Measurements from ENCODE around the gene RALY. TPM values are rescaled to one million over a fixed set of nuclear protein-coding genes. Genes with fewer than 3 reads are reported as not detected.
"Not testable (repeated sequence)": the region's sequence is repeated elsewhere in the genome, so short reads cannot be mapped to it uniquely, and the experiment has no call there.

RALY gene
- total and polyA plus RNA-seq, 5 donors from 2014 or later = 160 to 216 (median 191) TPM

GRCh38 chr20:34124469-34125249 is 130.9 kb downstream of the RALY start:
- ATAC-seq (ENCODE audit: low read depth in 2 of 2) (no peak), DNase-seq (no peak)
- Histone ChIP-seq H3K27me3 (ENCODE audit: control insufficient read depth, insufficient read depth, low read length) (no peaks in the 10 kb centered on the region), H3K36me3 (ENCODE audit: control insufficient read depth, insufficient read depth, low read length) (no peaks in the 10 kb centered on the region), H3K27ac (ENCODE audit: insufficient read depth, low read length, poor library complexity, severe bottlenecking) (no peak overlapping the region), H3K4me1 (ENCODE audit: control insufficient read depth, insufficient read depth, low read length, poor library complexity, severe bottlenecking) (peaks cover 4% of the 10 kb centered on the region), H3K4me3 (ENCODE audit: low read depth, low read length) (no peak overlapping the region), H3K9me3 (ENCODE audit: control insufficient read depth in 2 of 2, low read length in 2 of 2) (no peaks in the 10 kb centered on the region)
- Mint-ChIP-seq H3K9me3 (peaks cover 0 to 1% (median 0%) of the 10 kb centered on the region in 7 donors), H3K4me1 (peaks cover 0 to 6% (median 2%) of the 10 kb centered on the region in 4 donors), H3K4me3 (no peak overlapping the region), H3K27me3 (peaks cover 39% of the 10 kb centered on the region), H3K36me3 (no peaks in the 10 kb centered on the region), H3K27ac (no peak overlapping the region)

GRCh38 chr20:34127792-34128191 is 134.1 kb downstream of the RALY start:
- no peak for DNase-seq
- no peak overlapping the region for H3K27ac Mint-ChIP-seq
- no peaks in the 10 kb centered on the region for H3K36me3 Mint-ChIP-seq
- no peak overlapping the region for H3K4me3 Mint-ChIP-seq
- H3K27me3 ChIP-seq (ENCODE audit: control insufficient read depth, insufficient read depth, low read length) = no peaks in the 10 kb centered on the region
- H3K36me3 ChIP-seq (ENCODE audit: control insufficient read depth, insufficient read depth, low read length) = no peaks in the 10 kb centered on the region
- no peak overlapping the region for H3K27ac ChIP-seq (ENCODE audit: insufficient read depth, low read length, poor library complexity, severe bottlenecking)
- H3K9me3 Mint-ChIP-seq = peaks cover 0 to 1% (median 0%) of the 10 kb centered on the region in 7 donors
- H3K4me3 ChIP-seq (ENCODE audit: low read depth, low read length) = no peak overlapping the region
- no peaks in the 10 kb centered on the region for H3K9me3 ChIP-seq (ENCODE audit: control insufficient read depth in 2 of 2, low read length in 2 of 2)
- peaks cover 0 to 8% (median 2%) of the 10 kb centered on the region in 4 donors for H3K4me1 Mint-ChIP-seq
- peaks cover 5% of the 10 kb centered on the region for H3K4me1 ChIP-seq (ENCODE audit: control insufficient read depth, insufficient read depth, low read length, poor library complexity, severe bottlenecking)
- ATAC-seq (ENCODE audit: low read depth in 2 of 2) = no peak
- H3K27me3 Mint-ChIP-seq = peaks cover 42% of the 10 kb centered on the region

- Histone ChIP-seq H3K4me1 (ENCODE audit: control insufficient read depth, insufficient read depth, low read length, poor library complexity, severe bottlenecking) (peaks cover 5% of the 10 kb centered on the region), H3K27me3 (ENCODE audit: control insufficient read depth, insufficient read depth, low read length) (no peaks in the 10 kb centered on the region), H3K4me3 (ENCODE audit: low read depth, low read length) (no peak overlapping the region), H3K36me3 (ENCODE audit: control insufficient read depth, insufficient read depth, low read length) (no peaks in the 10 kb centered on the region), H3K27ac (ENCODE audit: insufficient read depth, low read length, poor library complexity, severe bottlenecking) (no peak overlapping the region), H3K9me3 (ENCODE audit: control insufficient read depth in 2 of 2, low read length in 2 of 2) (no peaks in the 10 kb centered on the region)
- Mint-ChIP-seq H3K4me1 (peaks cover 0 to 8% (median 2%) of the 10 kb centered on the region in 4 donors), H3K4me3 (peak overlapping the region in 2 of 4 donors; percentile 56 to 70), H3K27me3 (peaks cover 45% of the 10 kb centered on the region), H3K27ac (no peak overlapping the region), H3K36me3 (no peaks in the 10 kb centered on the region), H3K9me3 (no peaks in the 10 kb centered on the region)
- ATAC-seq (ENCODE audit: low read depth in 2 of 2) (peak; percentile 83 to 84), DNase-seq (peak; percentile 50 to 77 (median 72))
Measured at GRCh38 chr20:34129518-34130162, 135.9 kb downstream of the RALY start.

GRCh38 chr20:34131491-34131890 is 137.8 kb downstream of the RALY start:
- no peak for DNase-seq
- H3K36me3 Mint-ChIP-seq = no peaks in the 10 kb centered on the region
- H3K4me1 Mint-ChIP-seq = peaks cover 0 to 6% (median 2%) of the 10 kb centered on the region in 4 donors
- H3K27ac Mint-ChIP-seq = no peak overlapping the region
- no peaks in the 10 kb centered on the region for H3K9me3 Mint-ChIP-seq
- Histone ChIP-seq H3K9me3 (ENCODE audit: control insufficient read depth in 2 of 2, low read length in 2 of 2) (no peaks in the 10 kb centered on the region), H3K27me3 (ENCODE audit: control insufficient read depth, insufficient read depth, low read length) (no peaks in the 10 kb centered on the region), H3K27ac (ENCODE audit: insufficient read depth, low read length, poor library complexity, severe bottlenecking) (no peak overlapping the region), H3K4me1 (ENCODE audit: control insufficient read depth, insufficient read depth, low read length, poor library complexity, severe bottlenecking) (peaks cover 5% of the 10 kb centered on the region), H3K36me3 (ENCODE audit: control insufficient read depth, insufficient read depth, low read length) (no peaks in the 10 kb centered on the region), H3K4me3 (ENCODE audit: low read depth, low read length) (no peak overlapping the region)
- no peak overlapping the region for H3K4me3 Mint-ChIP-seq
- peaks cover 40% of the 10 kb centered on the region for H3K27me3 Mint-ChIP-seq
- no peak for ATAC-seq (ENCODE audit: low read depth in 2 of 2)

GRCh38 chr20:34132491-34132890 is 138.8 kb downstream of the RALY start:
- H3K27ac Mint-ChIP-seq; H3K36me3 ChIP-seq (ENCODE audit: control insufficient read depth, insufficient read depth, low read length); H3K4me1 ChIP-seq (ENCODE audit: control insufficient read depth, insufficient read depth, low read length, poor library complexity, severe bottlenecking); H3K4me1 Mint-ChIP-seq; H3K36me3 Mint-ChIP-seq; H3K27me3 ChIP-seq (ENCODE audit: control insufficient read depth, insufficient read depth, low read length); H3K4me3 ChIP-seq (ENCODE audit: low read depth, low read length); DNase-seq; ATAC-seq (ENCODE audit: low read depth in 2 of 2); H3K9me3 Mint-ChIP-seq; H3K9me3 ChIP-seq (ENCODE audit: control insufficient read depth in 2 of 2, low read length in 2 of 2); H3K4me3 Mint-ChIP-seq; H3K27ac ChIP-seq (ENCODE audit: insufficient read depth, low read length, poor library complexity, severe bottlenecking): not testable (repeated sequence)
- peaks cover 34% of the 10 kb centered on the region for H3K27me3 Mint-ChIP-seq

- not testable (repeated sequence) for H3K9me3 Mint-ChIP-seq; H3K27ac Mint-ChIP-seq; H3K36me3 ChIP-seq (ENCODE audit: control insufficient read depth, insufficient read depth, low read length); H3K4me1 ChIP-seq (ENCODE audit: control insufficient read depth, insufficient read depth, low read length, poor library complexity, severe bottlenecking); H3K27ac ChIP-seq (ENCODE audit: insufficient read depth, low read length, poor library complexity, severe bottlenecking); H3K27me3 ChIP-seq (ENCODE audit: control insufficient read depth, insufficient read depth, low read length); ATAC-seq (ENCODE audit: low read depth in 2 of 2); H3K4me1 Mint-ChIP-seq; H3K4me3 Mint-ChIP-seq; H3K9me3 ChIP-seq (ENCODE audit: control insufficient read depth in 2 of 2, low read length in 2 of 2); H3K4me3 ChIP-seq (ENCODE audit: low read depth, low read length); DNase-seq; H3K36me3 Mint-ChIP-seq
- H3K27me3 Mint-ChIP-seq = peaks cover 32% of the 10 kb centered on the region
Measured at GRCh38 chr20:34132943-34133342, 139.2 kb downstream of the RALY start.

- DNase-seq; H3K4me1 ChIP-seq (ENCODE audit: control insufficient read depth, insufficient read depth, low read length, poor library complexity, severe bottlenecking); H3K4me1 Mint-ChIP-seq; H3K9me3 Mint-ChIP-seq; H3K27me3 ChIP-seq (ENCODE audit: control insufficient read depth, insufficient read depth, low read length); H3K4me3 ChIP-seq (ENCODE audit: low read depth, low read length); ATAC-seq (ENCODE audit: low read depth in 2 of 2); H3K36me3 Mint-ChIP-seq; H3K9me3 ChIP-seq (ENCODE audit: control insufficient read depth in 2 of 2, low read length in 2 of 2); H3K4me3 Mint-ChIP-seq; H3K27ac Mint-ChIP-seq; H3K36me3 ChIP-seq (ENCODE audit: control insufficient read depth, insufficient read depth, low read length); H3K27ac ChIP-seq (ENCODE audit: insufficient read depth, low read length, poor library complexity, severe bottlenecking): not testable (repeated sequence)
- peaks cover 28% of the 10 kb centered on the region for H3K27me3 Mint-ChIP-seq
Measured at GRCh38 chr20:34133365-34133860, 139.7 kb downstream of the RALY start.
